ENCODE results near the gene CRY2.
"Not testable (repeated sequence)": the region's sequence is repeated elsewhere in the genome, so short reads cannot be mapped to it uniquely, and the experiment has no call there.

The CRY2 gene

GRCh38 chr11:45811571-45812290 lies 35.5 kb upstream of the CRY2 start:
- no peak for DNase-seq

DNA sequence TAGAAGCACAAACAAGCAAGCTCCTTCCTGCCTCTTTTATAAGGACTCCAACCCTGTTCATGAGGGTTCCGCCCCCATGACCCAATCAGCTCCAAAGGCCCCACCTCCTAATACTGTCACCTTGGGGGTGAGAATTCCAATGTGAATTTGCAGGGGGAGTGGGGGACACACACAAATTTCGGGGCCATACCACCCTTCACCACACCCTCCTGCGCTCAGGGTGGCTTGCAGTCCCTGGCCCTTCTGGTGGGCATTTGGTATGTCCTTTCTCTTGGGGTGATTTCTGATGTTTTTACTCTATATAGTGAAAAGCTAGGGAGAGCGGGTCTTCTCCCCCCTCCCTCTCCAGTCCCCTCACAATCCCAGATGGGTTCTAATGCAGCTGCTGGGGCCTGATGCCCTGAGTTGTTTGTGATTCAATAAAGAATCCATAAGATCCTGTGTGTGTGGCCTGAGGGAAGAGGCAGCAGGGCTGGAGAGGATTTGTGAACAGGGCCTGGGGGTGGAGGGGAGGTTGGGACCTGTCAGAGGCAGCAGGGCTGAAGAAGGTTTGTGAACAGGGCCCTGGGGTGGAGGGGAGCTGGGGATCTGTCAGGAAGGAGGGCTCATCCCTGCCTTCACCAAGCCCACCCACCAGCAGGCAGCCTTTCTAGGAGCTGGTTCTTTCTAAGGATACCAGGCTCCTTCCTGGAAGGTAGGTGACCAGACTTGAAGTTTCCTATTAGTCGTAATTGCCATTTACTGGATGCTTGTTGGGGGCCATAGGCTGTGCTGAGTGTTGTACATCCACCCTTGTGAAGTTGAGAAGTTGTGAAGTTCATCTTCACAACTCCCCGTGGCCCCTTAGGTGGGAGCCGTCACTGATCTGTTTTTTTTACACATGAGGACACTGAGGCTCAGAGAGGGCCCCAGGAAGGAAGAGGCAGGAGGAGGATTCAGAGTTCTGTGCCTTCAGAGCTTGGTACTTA lies 34.4 kb upstream of the CRY2 start:
- no peak for DNase-seq

DNA sequence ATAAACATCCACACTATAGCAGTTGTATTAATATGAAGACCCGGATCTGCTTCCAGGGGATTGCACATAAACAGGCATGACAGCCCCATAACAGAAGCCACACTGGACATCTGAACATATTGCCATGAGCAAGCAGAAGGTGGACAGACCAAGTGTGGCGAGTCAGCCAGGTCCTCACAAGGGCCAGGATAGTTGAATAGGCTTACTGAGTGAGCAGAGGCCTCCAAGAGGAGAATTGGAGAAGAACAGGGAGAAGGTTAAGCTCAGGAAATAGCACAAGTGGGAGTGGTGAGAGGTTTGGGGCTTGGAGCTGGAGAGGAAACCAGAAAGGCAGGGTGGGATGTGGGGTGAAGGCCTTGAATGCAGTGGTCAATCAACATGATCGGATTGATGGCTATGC lies 31.5 kb upstream of the CRY2 start:
- no peak for DNase-seq

GRCh38 chr11:45816614-45817013 lies 30.7 kb upstream of the CRY2 start:
- DNase-seq, result no peak

DNA sequence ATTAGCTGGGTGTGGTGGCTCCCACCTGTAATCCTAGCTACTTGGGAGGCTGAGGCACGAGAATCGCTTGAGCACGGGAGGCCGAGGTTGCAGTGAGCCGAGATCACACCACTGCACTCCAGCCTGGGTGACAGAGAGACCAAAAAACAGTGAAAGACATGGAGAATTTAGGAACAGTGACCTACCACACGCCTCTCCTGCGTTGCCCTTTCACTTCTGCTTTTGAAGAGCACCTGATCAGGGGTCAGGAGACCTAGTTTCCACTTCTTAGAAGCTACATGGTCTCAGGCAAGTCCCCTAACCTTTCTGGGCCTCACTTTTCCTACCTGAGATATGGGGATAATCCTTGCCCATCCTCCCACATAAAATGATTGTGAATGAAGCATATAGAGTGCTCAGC lies 30.1 kb upstream of the CRY2 start:
- no peak for DNase-seq

DNA sequence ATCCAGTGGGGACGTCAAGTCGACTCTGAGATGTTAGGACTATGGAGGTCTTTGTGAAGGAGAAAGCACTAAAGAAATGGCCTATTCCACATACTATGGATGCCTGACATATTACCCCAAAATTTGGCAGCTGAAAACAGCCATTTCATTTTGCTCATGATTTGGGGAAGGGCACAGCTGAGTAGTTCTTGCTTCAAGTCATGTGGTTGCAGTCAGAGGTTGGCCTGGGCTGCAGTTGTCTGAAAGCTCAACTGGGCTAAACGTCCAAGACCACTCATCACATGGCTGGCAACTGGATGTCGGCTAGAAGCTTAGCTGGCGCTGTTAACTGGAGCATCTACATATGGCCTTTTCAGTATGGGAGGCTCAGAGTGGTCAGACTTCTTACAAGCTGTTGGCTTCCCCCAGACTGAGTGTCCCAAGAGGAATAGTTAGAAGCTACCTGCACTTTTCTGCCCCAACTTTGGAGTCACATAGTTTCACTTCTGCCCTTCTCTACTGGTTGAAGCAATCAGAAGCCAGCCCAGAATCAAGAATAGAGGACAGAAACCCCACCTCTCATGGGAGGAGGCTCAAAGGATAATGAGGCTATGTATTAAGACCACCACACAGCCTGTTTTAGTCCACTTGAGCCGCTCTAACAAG lies 28.2 kb upstream of the CRY2 start:
- no peak for DNase-seq

DNA sequence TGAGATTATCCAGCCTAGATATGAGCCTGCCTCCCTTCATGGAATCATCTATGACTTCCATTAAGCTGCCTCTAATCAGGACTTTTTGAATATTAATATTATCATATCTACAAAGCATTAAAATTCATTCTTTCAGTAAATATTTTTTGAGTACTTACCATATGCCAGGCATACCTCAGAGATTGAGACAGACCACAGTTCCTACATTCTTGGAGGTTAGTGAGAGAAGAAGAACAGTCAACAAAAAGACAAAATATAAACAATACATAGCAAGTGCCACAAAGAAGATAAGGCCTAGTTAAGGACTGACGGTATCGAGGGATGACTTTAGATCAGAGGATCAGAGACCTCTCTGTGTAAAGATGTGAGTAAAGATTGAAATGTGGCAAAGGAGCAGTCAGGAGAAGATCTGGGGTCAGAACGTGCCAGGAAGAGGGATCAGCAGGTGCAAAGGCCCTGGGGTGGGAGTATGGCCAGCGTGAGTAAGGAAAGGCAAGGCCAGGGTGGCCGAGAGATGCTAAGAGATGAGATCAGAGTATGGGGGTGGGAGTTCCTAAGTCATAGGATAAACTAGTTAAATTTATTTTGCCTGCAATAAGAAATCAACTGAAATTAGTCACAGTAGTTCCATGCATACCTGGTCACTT lies 26.9 kb upstream of the CRY2 start:
- DNase-seq, result no peak

DNA sequence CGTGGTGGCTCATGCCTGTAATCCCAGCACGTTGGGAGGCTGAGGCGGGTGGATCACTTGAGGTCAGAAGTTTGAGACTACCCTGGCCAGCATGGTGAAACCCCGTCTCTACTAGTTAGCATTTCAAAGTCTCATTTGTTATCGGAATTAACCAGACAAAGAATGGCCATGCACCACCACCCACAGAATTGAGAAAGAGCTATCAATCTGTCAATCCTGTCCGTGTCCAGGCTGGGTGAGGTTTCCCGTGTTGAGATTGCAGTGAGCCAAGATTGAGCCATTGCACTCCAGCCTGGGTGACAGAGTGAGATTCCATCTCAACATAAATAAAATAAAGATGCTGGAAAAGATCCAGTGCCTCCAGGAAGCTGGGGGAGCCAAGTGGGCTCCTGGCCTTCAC lies 20.8 kb upstream of the CRY2 start:
- DNase-seq, result not testable (repeated sequence)

DNA sequence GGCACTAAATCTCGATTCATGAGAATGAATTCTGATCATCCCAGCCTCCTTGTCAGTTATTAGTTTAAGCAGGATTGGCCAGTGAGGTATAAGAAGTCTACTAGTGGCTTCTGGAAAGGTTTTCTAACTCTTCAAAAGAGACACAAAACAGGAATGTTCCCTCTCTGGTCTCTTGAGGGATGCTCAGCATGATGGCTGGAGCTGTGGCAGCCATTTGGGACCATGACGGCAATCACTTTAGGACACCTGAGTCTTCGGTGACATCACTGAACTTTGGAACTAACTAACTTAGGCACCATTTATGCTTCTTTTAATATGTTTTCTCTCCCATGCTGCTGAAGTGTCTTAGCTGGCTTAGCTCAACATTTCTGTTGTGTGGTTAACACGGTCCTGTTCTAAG lies 20.2 kb upstream of the CRY2 start:
- no peak for DNase-seq

- no peak for DNase-seq
These were observed 18.3 kb upstream of the CRY2 start for GRCh38 chr11:45828996-45829395.

- DNase-seq, result no peak
These were observed 16.7 kb upstream of the CRY2 start for GRCh38 chr11:45830596-45830995.

GRCh38 chr11:45832811-45833441 lies 14.3 kb upstream of the CRY2 start:
- DNase-seq, result no peak

DNA sequence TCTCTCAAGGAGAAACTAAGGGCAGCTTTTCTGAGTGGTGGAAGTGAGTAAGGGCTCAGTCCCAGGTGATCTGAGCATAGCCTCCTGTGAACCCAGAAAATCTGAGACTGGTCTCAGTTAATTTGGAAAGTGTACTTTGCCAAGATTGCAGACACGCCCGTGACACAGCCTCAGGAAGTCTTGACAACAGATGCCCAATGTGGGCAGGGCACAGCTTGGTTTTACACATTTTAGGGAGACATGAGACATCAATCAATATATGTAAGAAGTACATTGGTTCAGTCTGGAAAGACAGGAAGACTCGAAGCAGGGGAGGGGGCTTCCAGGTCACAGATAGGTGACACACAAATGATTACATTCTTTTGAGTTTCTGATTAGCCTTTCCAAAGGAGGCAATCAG lies 13.5 kb upstream of the CRY2 start:
- DNase-seq, result no peak

- no peak for DNase-seq
These were observed 12.9 kb upstream of the CRY2 start for GRCh38 chr11:45834298-45834756.

GRCh38 chr11:45839204-45839603 lies 8.1 kb upstream of the CRY2 start:
- no peak for DNase-seq

GRCh38 chr11:45840251-45840650 lies 7.0 kb upstream of the CRY2 start:
- not testable (repeated sequence) for DNase-seq

- DNase-seq, result peak; percentile 8
These were observed 3.9 kb upstream of the CRY2 start for GRCh38 chr11:45843158-45843924.

DNA sequence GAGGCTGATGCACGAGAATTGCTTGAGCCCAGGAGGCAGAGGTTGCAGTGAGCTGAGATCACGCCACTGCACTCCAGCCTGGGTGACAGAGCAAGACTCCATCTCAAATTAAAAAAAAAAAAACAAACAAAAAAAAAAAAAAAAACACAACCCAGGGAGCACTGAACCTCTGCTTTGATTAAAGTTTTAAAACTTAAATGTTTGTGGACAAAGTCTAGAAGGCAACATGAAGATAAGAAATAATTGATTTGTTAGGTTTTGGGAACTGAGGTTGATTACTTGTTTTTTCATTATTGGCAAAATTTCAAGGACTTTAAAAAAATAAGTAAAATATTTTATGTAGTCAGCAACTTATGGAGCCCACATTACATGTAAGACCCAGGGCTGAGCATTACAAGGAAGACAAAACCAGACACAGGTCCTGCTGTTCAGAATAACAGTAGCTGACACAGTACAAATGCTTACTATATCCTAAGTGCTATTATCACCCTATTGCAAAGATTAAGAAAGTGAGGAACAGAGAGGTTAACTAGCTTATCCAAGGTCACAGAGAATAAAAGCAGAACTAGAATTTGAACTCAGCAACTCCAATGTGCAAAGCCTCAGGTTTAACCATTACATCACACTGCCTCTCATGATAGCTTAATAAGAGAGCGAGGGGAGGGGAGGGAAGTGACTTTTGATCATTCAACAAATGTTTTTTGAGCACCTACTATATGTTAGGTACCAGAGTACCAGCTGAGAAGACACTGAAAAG lies 2.3 kb upstream of the CRY2 start:
- no peak for DNase-seq

- DNase-seq, result no peak
These were observed 1.1 kb upstream of the CRY2 start for GRCh38 chr11:45846174-45846675.

GRCh38 chr11:45847911-45848316 lies 639 bp downstream of the CRY2 start:
- no peak for DNase-seq

- no peak for DNase-seq
These were observed 1.4 kb downstream of the CRY2 start for GRCh38 chr11:45848654-45849081.
